Measurements from ENCODE around the gene EPB41L2.

GRCh38 chr6:130822736-130823135, 240.3 kb downstream of the EPB41L2 start:
- TF ChIP-seq EZH2 (IDR thresholded peaks at IDR 0.05) = no peak
- TF ChIP-seq FOXP2 (optimal IDR thresholded peaks at IDR 0.05; ENCODE audit: control extremely low read depth, extremely low read length, insufficient read depth) = no peak

Data from SK-N-MC (cell line).